Naive thymus-derived CD8-positive, alpha-beta T cell (primary cell): ENCODE data around the gene ATMIN. TPM values are rescaled to one million over a fixed set of nuclear protein-coding genes. Genes with fewer than 3 reads are reported as not detected.
A peak's percentile ranks its signal among the peaks of the same experiment; 100 is the strongest.

Source experiments
- ATAC-seq, 2 donors: fragments of 150-1000 bp; cut with Tn5 transposase in 1 of 2; sonication (Bioruptor Pico), chemical (Tn5 transposase) in 1 of 2; 1 replicate in 1 of 2; 2 replicates in 1 of 2; pipeline ENCODE4 v1.10.0; 2021; ENCODE audit warnings: mild to moderate bottlenecking in 2 of 2, moderate library complexity in 2 of 2
- POLR2A ChIA-PET: fragments of 350-600 bp; sonication (Branson Sonifier 250); formaldehyde crosslinking; loops from one replicate; lab custom pipeline; 2021; ENCODE audit warnings: antibody characterized with exemption; lab: Charles Lee
- DNase-seq, 10 donors: peaks; one replicate each; pipeline versions ENCODE4 v3.0.0 to v3.0.0-alpha.2; 2020 to 2022
- H3K27ac Mint-ChIP-seq, 10 donors: one replicate each; pipeline ENCODE4 v1.8.0; 2020 to 2022; ENCODE audit warnings: mild to moderate bottlenecking in 10 of 10, mixed read lengths in 10 of 10, moderate library complexity in 4 of 10, inconsistent platforms in 1 of 10
- H3K27me3 Mint-ChIP-seq, 5 donors: one replicate each; pipeline ENCODE4 v1.8.0; 2021 to 2022; ENCODE audit warnings: mixed read lengths in 5 of 5
- H3K36me3 Mint-ChIP-seq, 3 donors: one replicate each; pipeline ENCODE4 v1.8.0; 2020 to 2022; ENCODE audit warnings: mixed read lengths in 3 of 3, mild to moderate bottlenecking in 2 of 3, inconsistent platforms in 1 of 3
- H3K4me1 Mint-ChIP-seq, 4 donors: one replicate each; pipeline ENCODE4 v1.8.0; 2021 to 2022; ENCODE audit warnings: mixed read lengths in 4 of 4
- H3K4me3 Mint-ChIP-seq, 10 donors: one replicate each; pipeline ENCODE4 v1.8.0; 2020 to 2022; ENCODE audit warnings: mild to moderate bottlenecking in 10 of 10, mixed read lengths in 10 of 10, moderate library complexity in 6 of 10, inconsistent platforms in 1 of 10
- H3K9me3 Mint-ChIP-seq, 9 donors: one replicate each; pipeline ENCODE4 v1.8.0; 2020 to 2022; ENCODE audit warnings: mixed read lengths in 9 of 9, mild to moderate bottlenecking in 3 of 9, inconsistent platforms in 1 of 9, moderate library complexity in 1 of 9
- polyA plus RNA-seq, 3 donors: library from polyadenylated mRNA; unstranded; fragments of 300-500 nt; fragmentation: Illumina TruSeq; gene quantifications; one replicate each; pipeline ENCODE4 v1.2.3, GENCODE V29; 2021
- total RNA-seq, 8 experiments: library from RNA in 2 of 8; stranded (reverse) in 2 of 8; gene quantifications; one replicate each; pipeline ENCODE4 v1.2.3 and lab custom pipeline; 2021 to 2026

Gene ATMIN
- total and polyA plus RNA-seq, 5 experiments from 2014 or later, result 21.6 to 48.1 (median 40.5) TPM

DNA sequence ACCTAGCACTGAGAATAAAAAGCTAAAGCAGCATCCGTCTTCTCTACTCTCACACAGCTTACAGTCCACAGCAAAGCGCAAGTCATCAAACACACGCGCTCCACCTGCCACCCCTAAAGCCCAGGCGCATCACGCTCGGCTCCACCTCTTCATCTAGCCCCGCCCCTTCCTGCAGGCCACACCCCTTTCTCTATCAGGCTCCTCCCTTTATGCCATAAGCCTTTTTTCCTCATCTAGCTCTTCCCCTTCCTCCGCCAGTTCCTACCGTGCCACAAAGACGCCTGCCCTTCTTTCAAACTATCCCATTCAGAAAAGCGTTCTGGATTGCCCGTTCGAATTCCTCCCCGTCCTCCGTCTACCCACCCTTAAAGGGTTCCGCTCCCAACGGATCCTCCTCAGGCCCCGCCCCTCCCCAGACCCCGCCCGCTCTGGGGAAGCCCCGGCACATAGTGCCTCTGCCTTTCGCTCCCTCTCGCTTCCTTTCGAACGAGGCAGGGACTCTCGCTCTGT lies 41.0 kb downstream of the ATMIN start:
- ATAC-seq (peak; percentile 82 to 84), DNase-seq (peak; percentile 88 to 100 (median 94))
- no peak overlapping the region for H3K27ac Mint-ChIP-seq
- H3K4me3 Mint-ChIP-seq, result no peak overlapping the region
- H3K4me1 Mint-ChIP-seq, result peaks cover 0 to 8% (median 2%) of the 10 kb centered on the region in 4 donors
- no peaks in the 10 kb centered on the region for H3K9me3 Mint-ChIP-seq
- peaks cover 0 to 2% (median 0%) of the 10 kb centered on the region in 5 donors for H3K27me3 Mint-ChIP-seq
- POLR2A ChIA-PET, result interaction anchor here (1.2 to 3.4 kb wide), 7 partner anchors 12 to 238 kb away, joined by 3 to 29 read pairs (median 4); partner anchors contain the start of genes ATMIN, CENPN, CMC2 and GAN
- H3K36me3 Mint-ChIP-seq, result no peaks in the 10 kb centered on the region

DNA sequence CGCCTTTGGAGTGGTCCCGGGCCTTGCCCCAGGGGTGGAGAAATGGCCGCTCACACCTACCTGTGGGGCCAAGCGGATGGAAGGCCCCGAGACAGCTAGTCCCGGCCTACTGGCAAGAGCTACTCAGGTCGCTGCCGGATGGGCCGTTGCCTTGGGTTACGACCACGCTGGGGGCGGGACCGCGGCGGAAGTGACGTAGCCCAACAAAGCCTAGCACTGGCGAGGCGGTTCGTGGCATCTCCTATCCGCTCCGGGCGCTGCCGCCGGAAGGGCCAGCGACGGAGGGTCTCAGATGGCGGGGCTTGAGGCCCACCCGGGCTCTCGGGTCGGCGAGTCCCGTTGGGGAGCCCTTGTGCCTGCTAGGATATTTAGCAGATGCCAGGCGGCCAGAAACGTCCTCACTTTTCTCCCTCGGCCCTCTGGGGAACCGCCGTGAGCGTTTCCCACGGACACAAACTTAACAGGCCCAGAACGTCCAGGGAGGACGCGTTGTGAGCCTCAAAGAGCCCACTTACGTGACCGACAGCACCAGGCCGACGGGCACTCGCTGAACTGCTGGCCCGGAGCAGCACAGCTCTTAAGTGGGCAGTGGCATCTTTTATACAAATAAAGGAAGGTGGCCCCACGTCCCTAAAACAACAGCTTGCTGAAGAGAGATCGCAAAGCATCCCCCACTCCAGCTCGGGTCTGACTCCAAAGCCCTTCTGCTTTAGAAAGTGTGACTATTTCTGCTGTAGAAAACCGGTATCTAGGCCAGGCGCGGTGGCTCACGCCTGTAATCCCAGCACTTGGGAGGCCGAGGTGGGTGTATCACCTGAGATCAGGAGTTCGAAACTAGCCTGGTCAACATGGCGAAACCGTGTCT lies 41.7 kb downstream of the ATMIN start, which contains the start of gene C16orf46:
Gene C16orf46 (minus strand): TSS at position 163 of the 865 bp plus-strand sequence. CDS start 13,283 bp downstream, outside the sequence.
- POLR2A ChIA-PET, result interaction anchor here (1.2 to 3.4 kb wide), 10 partner anchors 11 to 237 kb away, joined by 3 to 29 read pairs (median 4); partner anchors contain the start of genes ATMIN, CENPN, CMC2 and GAN
- Mint-ChIP-seq H3K4me3 (peak within 1 kb of the TSS in 3 of 10 donors; percentile 45 to 58 (median 55)), H3K4me1 (peaks cover 0 to 8% (median 2%) of the 10 kb centered on the region in 4 donors)

DNA sequence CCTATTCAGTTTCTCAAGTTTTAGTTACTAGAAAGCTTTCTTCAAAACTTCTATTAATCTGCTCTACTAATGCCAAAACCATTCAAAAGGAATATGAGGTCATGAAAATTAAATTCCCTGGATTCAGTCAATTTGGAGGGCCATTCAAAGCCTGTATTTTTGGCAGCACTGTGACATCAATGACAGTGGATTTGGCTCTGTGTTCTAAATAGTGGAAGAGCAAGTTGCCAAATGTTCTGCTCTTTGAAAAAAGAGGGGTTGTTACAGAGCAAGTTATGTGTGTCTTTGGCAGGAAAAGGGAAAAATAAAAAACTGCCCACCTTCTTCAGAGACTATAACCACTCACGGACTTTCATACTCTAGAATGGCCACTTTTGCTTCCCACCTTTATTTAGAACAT lies 44.6 kb downstream of the ATMIN start:
- no peaks in the 10 kb centered on the region for H3K27me3 Mint-ChIP-seq
- H3K4me3 Mint-ChIP-seq, result peak overlapping the region in 1 of 10 donors; percentile 38

More for the DNA sequence above, 41.7 kb downstream of the ATMIN start, which contains the start of gene C16orf46:
- H3K9me3 Mint-ChIP-seq, result no peaks in the 10 kb centered on the region
- peak; percentile 77 to 82 for ATAC-seq
- peak within 1 kb of the TSS in 5 of 10 donors; percentile 24 to 91 (median 43) for H3K27ac Mint-ChIP-seq
- peak in 9 of 10 donors; percentile 91 to 98 (median 96) for DNase-seq
- no peaks in the 10 kb centered on the region for H3K36me3 Mint-ChIP-seq
- H3K27me3 Mint-ChIP-seq, result peaks cover 0 to 2% (median 0%) of the 10 kb centered on the region in 5 donors

GRCh38 chr16:81081014-81081413 lies 45.4 kb downstream of the ATMIN start:
- ATAC-seq (no peak), DNase-seq (no peak)
- no peaks in the 10 kb centered on the region for H3K27me3 Mint-ChIP-seq
- H3K9me3 Mint-ChIP-seq, result no peaks in the 10 kb centered on the region
- peaks cover 0 to 3% (median 0%) of the 10 kb centered on the region in 3 donors for H3K36me3 Mint-ChIP-seq
- peaks cover 0 to 8% (median 2%) of the 10 kb centered on the region in 4 donors for H3K4me1 Mint-ChIP-seq
- H3K4me3 Mint-ChIP-seq, result no peak overlapping the region
- no peak overlapping the region for H3K27ac Mint-ChIP-seq
- POLR2A ChIA-PET, result no interaction called here

More for the DNA sequence above, 44.6 kb downstream of the ATMIN start:
- POLR2A ChIA-PET, result no interaction called here
- ATAC-seq (no peak), DNase-seq (no peak)
- Mint-ChIP-seq H3K9me3 (no peaks in the 10 kb centered on the region), H3K36me3 (peaks cover 0 to 3% (median 0%) of the 10 kb centered on the region in 3 donors), H3K27ac (peak overlapping the region in 2 of 10 donors; percentile 2 to 41), H3K4me1 (peaks cover 0 to 8% (median 2%) of the 10 kb centered on the region in 4 donors)

DNA sequence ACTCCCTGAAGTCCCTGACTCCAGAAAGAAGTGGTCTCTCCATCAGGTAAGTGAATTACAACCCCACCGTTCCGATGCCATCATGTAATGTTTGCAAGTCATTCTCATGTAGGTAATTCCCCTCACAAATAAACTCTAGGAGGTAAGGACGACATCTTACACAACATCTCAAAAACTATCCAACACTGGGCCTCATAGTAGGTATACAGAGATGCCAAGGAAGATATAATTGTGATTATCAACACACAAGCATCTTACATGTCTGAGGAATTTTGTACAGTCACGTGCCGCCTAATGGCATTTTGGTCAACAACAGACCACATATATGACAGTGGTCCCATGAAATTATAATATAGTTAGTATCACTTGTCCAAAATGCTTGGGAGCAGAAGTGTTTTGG lies 53.2 kb downstream of the ATMIN start:
- POLR2A ChIA-PET, result interaction anchor here (1.4 kb wide), 1 partner anchor 12 kb away, joined by 4 read pairs; the partner anchor contains the start of gene C16orf46
- H3K4me1 Mint-ChIP-seq, result no peaks in the 10 kb centered on the region
- ATAC-seq (no peak), DNase-seq (no peak)
- H3K9me3 Mint-ChIP-seq, result no peaks in the 10 kb centered on the region
- no peaks in the 10 kb centered on the region for H3K27me3 Mint-ChIP-seq
- peaks cover 0 to 19% (median 4%) of the 10 kb centered on the region in 3 donors for H3K36me3 Mint-ChIP-seq
- H3K27ac Mint-ChIP-seq, result peak overlapping the region in 1 of 10 donors; percentile 38
- no peak overlapping the region for H3K4me3 Mint-ChIP-seq

DNA sequence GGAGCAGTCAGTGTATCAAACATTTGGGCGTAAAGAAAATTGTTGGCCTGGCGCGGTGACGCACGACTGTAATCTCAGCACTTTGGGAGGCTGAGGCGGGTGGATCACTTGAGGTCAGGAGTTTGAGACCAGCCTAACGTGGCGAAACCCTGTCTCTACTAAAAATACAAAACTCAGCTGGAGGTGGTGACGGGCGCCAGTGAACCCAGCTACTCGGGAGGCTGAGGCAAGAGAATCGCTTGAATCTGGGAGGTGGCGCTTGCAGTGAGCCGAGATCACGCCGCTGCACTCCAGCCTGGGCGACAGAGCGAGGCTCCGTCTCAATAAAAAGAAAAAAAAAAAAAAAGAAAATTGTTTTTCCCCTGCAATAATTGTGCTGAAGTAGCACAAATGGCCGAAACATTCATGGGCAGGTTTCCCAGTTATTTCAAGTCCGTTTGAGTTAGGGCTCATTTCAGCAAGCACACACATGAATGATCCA lies 59.2 kb downstream of the ATMIN start:
- peaks cover 0 to 6% (median 0%) of the 10 kb centered on the region in 3 donors for H3K36me3 Mint-ChIP-seq
- H3K9me3 Mint-ChIP-seq, result peaks cover 0 to 4% (median 0%) of the 10 kb centered on the region in 9 donors
- ATAC-seq, result no peak
- no peak for DNase-seq
- H3K4me1 Mint-ChIP-seq, result peaks cover 3 to 14% (median 10%) of the 10 kb centered on the region in 4 donors
- H3K27me3 Mint-ChIP-seq, result no peaks in the 10 kb centered on the region
- H3K27ac Mint-ChIP-seq, result peak overlapping the region in 2 of 10 donors; percentile 22 to 39
- H3K4me3 Mint-ChIP-seq, result peak overlapping the region; percentile 66 to 86 (median 76)
- POLR2A ChIA-PET, result interaction anchor here (1.4 kb wide), 1 partner anchor 17 kb away, joined by 3 read pairs; the partner anchor contains the start of gene C16orf46

DNA sequence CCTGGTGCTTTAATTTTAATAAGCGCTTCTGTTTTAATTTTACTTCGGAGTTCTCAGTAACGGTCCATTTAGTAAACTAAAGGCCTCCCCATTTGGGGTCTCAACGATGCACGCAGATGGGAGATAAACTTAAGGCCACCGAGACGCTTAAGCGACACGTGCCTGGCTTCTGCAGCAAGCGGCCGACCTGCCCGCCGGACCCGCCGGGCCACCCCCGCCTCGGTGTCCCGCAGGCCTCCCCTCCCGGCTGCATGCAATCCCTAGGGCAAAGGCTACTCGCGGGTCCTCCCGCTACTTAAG lies 60.0 kb downstream of the ATMIN start:
- H3K9me3 Mint-ChIP-seq, result peaks cover 0 to 4% (median 0%) of the 10 kb centered on the region in 9 donors
- H3K4me3 Mint-ChIP-seq, result peak overlapping the region; percentile 65 to 86 (median 74)
- ATAC-seq (no peak), DNase-seq (no peak)
- POLR2A ChIA-PET, result no interaction called here
- peaks cover 3 to 14% (median 10%) of the 10 kb centered on the region in 4 donors for H3K4me1 Mint-ChIP-seq
- H3K27ac Mint-ChIP-seq, result peak overlapping the region in 1 of 10 donors; percentile 66
- H3K36me3 Mint-ChIP-seq, result peaks cover 0 to 3% (median 0%) of the 10 kb centered on the region in 3 donors
- H3K27me3 Mint-ChIP-seq, result no peaks in the 10 kb centered on the region

- Mint-ChIP-seq H3K27me3 (no peaks in the 10 kb centered on the region), H3K4me1 (peaks cover 3 to 14% (median 10%) of the 10 kb centered on the region in 4 donors), H3K4me3 (peak within 1 kb of the TSS; percentile 66 to 93 (median 78)), H3K9me3 (peaks cover 0 to 4% (median 0%) of the 10 kb centered on the region in 9 donors), H3K36me3 (no peaks in the 10 kb centered on the region), H3K27ac (peak within 1 kb of the TSS; percentile 2 to 91 (median 74))
- DNase-seq, result peak; percentile 91 to 99 (median 98)
- ATAC-seq, result peak; percentile 96
- POLR2A ChIA-PET, result interaction anchor here (1.4 kb wide), 1 partner anchor 19 kb away, joined by 4 read pairs; the partner anchor contains the start of gene C16orf46
These were observed 60.5 kb downstream of the ATMIN start, which contains the start of gene GCSH for GRCh38 chr16:81095953-81096714. GCSH (minus strand) TSS chr16:81096395; CDS start chr16:81096278, 117 bp downstream.

- H3K27me3 Mint-ChIP-seq, result no peaks in the 10 kb centered on the region
- H3K27ac Mint-ChIP-seq, result peak overlapping the region; percentile 2 to 91 (median 74)
- H3K36me3 Mint-ChIP-seq, result no peaks in the 10 kb centered on the region
- no peak for DNase-seq
- peaks cover 0 to 4% (median 0%) of the 10 kb centered on the region in 9 donors for H3K9me3 Mint-ChIP-seq
- POLR2A ChIA-PET, result interaction anchor here (1.4 kb wide), 1 partner anchor 20 kb away, joined by 4 read pairs; the partner anchor contains the start of gene C16orf46
- ATAC-seq, result no peak
- peaks cover 3 to 14% (median 10%) of the 10 kb centered on the region in 4 donors for H3K4me1 Mint-ChIP-seq
- peak overlapping the region; percentile 60 to 93 (median 76) for H3K4me3 Mint-ChIP-seq
These were observed 61.1 kb downstream of the ATMIN start for GRCh38 chr16:81096715-81097208.
